HG03432 (cell line): ENCODE data around the gene NF1.
"Not testable (repeated sequence)": the region's sequence is repeated elsewhere in the genome, so short reads cannot be mapped to it uniquely, and the experiment has no call there.

ENCODE experiments used
- ATAC-seq: cut with Tn5 transposase; IDR thresholded peaks from one replicate; pipeline ENCODE4 v1.9.1; 2021; ENCODE audit warnings: mild to moderate bottlenecking, moderate library complexity; ENCODE audit not compliant: unreplicated experiment

Gene NF1

GRCh38 chr17:31320241-31320640, 225.5 kb downstream of the NF1 start:
- ATAC-seq: no peak

GRCh38 chr17:31320791-31321190, 226.0 kb downstream of the NF1 start:
- no peak for ATAC-seq

DNA sequence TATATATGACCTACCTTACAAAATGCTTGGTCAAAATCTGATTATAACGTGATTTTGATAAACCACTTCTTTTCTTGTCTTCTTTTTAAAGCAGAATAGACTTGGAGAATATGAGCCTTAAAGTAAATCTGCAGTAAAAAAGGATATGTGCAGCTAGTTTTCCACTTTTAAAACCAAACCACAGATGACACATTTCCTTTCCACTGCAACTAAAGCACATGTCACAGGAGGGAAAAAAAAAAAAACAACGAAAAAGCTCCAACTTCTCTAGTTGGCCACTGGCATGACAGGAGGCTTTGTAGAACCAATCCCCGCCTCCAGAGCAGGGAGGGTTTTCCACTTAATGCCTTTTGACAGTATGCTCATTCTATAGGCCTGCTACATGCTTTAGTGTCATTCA, 226.7 kb downstream of the NF1 start, which contains the start of gene EVI2A:
Gene EVI2A, minus strand, starts transcription at position 142 of the 400 bp plus-strand sequence. CDS start 2,609 bp downstream, outside the sequence.
- no peak for ATAC-seq

DNA sequence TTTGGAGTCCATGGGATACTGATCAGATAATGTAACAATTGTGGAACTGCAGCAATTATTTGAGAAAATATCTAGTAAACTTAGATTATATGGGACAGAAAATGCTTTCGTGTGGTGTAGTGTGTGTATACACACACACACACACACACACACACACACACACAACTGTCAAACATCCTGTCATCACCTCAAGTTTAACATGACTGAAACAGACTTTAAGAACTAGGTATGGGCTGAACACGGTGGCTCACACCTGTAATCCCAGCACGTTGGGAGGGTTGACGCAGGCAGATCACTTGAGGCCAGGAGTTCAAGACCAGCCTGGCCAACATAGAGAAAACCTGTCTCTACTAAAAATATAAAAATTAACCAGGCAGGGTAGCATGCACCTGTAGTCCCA, 227.2 kb downstream of the NF1 start:
- ATAC-seq: no peak

DNA sequence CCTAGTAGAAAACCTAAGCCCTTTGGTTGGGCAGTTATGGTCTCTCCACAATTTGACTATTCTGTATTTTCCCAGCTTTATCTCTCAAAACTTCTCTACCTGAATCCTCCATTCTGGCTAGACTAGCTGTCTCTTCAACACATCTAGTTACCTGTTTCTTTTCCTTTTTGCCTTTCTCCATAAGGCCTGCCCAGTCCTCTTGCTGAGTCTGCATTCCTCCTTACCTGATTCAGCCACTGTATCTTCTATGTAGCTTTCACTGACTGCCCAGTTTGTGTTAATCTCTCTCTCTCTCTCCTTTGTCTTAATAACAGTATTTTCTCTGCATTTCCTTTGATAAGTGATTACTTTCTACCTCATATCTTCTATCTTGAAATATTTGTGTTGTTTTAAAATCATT, 228.8 kb downstream of the NF1 start:
- no peak for ATAC-seq

DNA sequence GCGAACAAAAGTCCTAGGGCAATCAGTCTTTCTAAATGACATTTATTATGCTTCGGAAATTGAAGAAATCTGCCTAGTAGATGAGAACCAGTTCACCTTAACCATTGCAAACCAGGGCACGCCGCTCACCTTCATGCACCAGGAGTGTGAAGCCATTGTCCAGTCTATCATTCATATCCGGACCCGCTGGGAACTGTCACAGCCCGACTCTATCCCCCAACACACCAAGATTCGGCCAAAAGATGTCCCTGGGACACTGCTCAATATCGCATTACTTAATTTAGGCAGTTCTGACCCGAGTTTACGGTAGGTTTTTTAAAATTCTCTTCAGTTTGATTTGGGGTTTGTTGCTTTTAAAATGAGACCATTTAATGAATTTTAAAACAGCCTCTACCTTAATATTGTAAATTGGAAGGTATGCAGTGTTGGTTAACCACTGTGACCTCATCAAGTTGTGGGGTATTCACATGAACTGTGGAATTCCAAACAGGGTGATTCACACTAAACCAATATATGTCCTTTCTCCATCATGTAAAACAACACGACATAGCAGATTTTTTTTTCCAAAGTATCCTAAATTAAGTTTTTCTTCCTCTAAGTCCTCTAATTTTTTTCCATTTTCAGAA, 232.9 kb downstream of the NF1 start:
- ATAC-seq: no peak

GRCh38 chr17:31328160-31328535, 233.4 kb downstream of the NF1 start:
- ATAC-seq: no peak

DNA sequence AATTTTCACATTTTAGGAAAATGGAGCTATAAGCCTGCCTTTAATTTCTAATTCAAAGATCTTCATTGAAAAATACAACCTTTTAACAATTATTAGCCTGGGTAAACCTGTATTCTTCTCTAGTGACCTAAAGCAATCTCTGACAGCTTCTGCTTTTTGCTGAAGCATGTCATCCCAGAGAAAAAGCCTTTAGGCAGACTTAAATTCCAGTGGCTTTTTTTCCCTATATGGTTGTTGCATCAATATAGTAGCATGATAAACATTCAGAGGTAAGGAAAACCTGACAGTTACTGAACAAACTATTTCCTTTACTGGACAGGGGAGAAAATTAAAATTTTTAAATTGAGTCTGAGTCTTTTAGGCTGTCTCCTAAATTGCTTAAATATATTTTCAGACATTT, 234.4 kb downstream of the NF1 start:
- no peak for ATAC-seq

GRCh38 chr17:31339906-31340661, 245.3 kb downstream of the NF1 start:
- no peak for ATAC-seq

DNA sequence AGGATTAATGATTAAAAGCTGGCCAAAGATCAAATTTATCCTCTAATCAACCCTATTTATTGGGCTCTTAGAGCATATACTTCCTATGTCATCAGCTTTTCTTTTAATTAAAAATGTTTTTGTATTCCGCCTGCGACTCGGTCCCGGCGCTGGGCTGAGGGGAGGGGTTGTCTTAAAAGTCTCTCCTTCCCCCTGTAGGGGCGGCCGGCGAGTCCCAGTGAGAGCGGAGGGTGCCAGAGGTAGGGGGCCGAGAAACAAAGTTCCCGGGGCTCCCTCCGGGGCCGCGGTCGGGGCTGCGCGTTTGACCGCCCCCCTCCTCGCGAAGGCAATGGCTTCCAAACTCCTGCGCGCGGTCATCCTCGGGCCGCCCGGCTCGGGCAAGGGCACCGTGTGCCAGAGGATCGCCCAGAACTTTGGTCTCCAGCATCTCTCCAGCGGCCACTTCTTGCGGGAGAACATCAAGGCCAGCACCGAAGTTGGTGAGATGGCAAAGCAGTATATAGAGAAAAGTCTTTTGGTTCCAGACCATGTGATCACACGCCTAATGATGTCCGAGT, 250.5 kb downstream of the NF1 start:
- not testable (repeated sequence) for ATAC-seq

GRCh38 chr17:31349454-31349853, 254.7 kb downstream of the NF1 start:
- ATAC-seq: no peak

DNA sequence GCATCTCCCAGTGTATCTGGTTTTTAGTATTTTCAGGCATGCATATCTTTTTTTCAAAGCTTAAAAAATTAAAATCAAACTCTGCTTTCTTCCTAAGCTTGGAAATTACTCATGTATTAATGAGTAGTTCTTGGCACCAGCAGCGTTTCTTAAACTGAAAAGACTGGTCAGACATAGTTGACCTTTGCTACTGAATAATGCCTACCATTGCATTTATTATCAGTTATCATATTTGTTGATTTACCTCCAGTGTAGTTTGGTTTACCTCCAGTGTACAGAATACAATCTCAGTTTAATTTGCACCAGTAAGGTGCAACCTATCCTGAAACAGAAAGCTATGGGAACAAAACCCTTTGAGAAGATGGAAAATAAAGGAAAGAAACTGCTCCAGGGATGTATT, 261.2 kb downstream of the NF1 start:
- ATAC-seq: no peak

- ATAC-seq: no peak
Measured at GRCh38 chr17:31357091-31357490, 262.3 kb downstream of the NF1 start.

- no peak for ATAC-seq
Measured at GRCh38 chr17:31357839-31358394, 263.1 kb downstream of the NF1 start.

DNA sequence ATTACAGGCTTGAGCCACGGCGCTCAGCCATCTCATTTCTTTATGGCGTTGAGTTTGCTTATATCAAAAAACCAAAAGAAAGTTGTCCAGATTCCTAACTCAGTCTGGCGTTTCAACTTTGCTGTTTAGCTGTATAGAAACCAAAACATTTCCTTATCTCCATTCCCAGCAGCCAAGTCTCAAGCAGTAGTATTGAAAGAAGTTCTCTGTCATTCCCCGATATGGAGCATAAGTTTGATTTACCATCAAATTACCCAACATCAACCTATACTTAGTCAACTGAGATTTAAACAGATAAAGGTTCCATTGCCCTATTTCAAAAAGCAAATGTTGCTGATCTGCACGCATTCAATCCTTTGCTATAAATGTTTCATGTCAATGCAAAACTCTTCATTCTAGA, 269.2 kb downstream of the NF1 start:
- ATAC-seq: no peak

DNA sequence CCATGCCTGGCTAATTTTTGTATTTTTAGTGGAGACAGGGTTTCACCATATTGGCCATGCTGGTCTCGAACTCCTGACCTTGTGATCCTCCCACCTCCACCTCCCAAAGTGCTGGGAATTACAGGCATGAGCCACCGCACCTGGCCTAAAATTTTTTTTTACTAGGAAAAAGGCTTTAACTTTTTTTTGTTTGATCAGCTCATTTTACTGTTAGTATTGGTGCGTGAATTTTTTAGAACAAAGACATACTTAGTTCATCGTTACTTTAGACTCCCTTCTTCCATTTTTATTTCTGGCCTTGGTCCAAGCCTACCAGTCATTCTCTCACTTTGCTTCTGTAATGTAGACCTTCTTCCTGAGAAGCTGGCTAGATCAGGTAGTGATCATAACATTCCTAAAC, 271.3 kb downstream of the NF1 start:
- ATAC-seq: no peak

GRCh38 chr17:31369266-31369665, 274.5 kb downstream of the NF1 start:
- ATAC-seq: no peak

GRCh38 chr17:31371511-31372097, 276.8 kb downstream of the NF1 start:
- no peak for ATAC-seq

- ATAC-seq: peak; percentile 49
Measured at GRCh38 chr17:31373150-31374093, 278.6 kb downstream of the NF1 start.

- ATAC-seq: no peak
Measured at GRCh38 chr17:31374094-31374447, 279.3 kb downstream of the NF1 start.

- no peak for ATAC-seq
Measured at GRCh38 chr17:31374503-31374902, 279.7 kb downstream of the NF1 start.
